HG03575 (cell line): ENCODE measurements around the gene RXFP4.
"Not testable (repeated sequence)": the region's sequence is repeated elsewhere in the genome, so short reads cannot be mapped to it uniquely, and the experiment has no call there.

Experiments
- ATAC-seq: cut with Tn5 transposase; IDR thresholded peaks from one replicate; pipeline ENCODE4 v1.9.1; 2021; ENCODE audit not compliant: unreplicated experiment, insufficient number of reproducible peaks, low FRiP score; ENCODE audit errors: extremely low read depth

The RXFP4 gene, protein sequence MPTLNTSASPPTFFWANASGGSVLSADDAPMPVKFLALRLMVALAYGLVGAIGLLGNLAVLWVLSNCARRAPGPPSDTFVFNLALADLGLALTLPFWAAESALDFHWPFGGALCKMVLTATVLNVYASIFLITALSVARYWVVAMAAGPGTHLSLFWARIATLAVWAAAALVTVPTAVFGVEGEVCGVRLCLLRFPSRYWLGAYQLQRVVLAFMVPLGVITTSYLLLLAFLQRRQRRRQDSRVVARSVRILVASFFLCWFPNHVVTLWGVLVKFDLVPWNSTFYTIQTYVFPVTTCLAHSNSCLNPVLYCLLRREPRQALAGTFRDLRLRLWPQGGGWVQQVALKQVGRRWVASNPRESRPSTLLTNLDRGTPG

DNA sequence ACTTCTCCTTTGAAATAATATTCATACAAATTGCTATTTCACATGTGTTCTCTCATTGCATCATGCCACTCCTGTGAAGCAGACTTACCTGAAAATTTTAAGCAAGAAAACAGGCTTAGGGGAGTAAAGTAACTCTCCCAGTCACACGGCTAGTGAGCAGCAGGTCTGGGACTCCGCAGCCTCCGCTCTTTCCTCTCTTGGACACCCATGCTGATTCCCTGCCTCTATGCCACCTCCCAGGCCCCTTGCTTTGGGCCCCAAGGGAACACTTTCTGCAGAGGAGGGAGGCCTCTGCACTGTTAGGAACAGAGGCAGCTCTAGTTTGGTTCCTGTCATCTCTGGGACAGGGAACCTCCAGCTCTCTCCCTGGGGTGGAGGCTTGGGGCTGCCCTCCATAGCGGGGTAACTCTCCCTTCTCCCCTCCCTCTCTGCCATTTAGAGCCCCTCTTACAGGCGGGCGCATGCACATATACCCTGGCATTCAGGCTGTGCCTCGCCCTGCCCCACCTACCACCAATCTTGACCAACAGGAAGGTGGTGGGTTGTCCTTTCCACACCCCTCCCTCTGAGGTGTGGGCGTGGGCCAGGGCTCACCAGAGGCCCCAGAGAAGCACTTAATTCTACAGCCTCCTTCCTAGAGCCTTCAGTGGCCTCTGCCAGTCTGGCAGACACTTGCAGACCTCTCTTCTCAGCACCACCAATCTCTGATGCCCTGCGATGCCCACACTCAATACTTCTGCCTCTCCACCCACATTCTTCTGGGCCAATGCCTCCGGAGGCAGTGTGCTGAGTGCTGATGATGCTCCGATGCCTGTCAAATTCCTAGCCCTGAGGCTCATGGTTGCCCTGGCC lies at the start of gene RXFP4:
Gene RXFP4, plus strand, starts transcription at position 646 of the 852 bp plus-strand sequence. Its CDS starts 72 bp downstream, at position 718.
- ATAC-seq, result no peak

DNA sequence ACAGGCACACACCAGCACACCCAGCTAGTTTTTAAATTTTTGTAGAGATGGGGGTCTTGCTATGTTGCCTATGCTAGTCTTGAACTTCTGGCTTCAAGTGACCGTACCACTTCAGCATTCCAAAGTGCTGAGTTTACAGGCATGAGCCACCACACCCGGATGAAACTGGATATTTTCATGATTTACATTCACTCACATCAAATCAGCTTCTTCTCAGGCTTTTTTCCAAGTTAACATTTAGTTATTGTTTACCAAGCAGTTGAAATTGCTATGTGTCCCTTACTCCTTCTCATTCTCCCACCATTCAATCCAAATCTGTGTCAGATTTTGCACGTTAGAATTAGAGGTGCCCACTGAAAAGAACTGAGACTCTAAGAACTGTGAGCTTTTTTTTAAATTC lies 48.6 kb upstream of the RXFP4 start:
- no peak for ATAC-seq

DNA sequence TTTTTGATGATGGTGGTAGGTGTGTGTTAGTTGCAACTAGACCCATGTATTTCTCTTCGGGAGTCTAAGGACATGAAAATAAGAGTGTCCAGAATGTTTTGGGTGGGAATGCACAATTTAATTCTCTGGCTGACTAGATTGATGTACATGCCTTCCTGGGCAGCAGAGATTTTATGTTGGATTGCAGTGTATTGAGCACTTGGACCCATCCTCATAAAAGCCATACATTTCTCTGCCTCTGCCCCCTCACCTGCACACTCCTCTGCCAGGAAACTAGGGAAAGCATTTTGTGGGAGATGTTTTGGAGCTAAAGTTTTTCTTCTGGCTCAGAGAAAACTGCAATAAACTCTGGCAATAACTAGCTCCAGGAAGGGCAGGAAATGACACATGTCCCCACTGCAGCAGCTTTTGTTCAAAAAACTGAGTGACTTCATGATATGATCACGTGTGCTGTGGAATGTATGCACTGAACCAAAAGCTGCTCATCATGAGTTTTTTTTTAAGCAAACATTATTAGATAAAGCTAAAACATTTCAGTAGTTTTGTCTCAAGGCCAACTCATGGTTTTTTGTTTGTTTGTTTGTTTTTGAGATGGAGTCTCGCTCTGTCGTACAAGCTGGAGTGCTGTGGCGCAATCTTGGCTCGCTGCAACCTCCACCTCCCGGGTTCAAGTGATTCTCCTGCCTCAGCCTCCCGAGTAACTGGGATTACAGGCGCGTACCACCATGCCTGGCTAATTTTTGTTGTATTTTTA lies 47.9 kb upstream of the RXFP4 start:
- no peak for ATAC-seq

DNA sequence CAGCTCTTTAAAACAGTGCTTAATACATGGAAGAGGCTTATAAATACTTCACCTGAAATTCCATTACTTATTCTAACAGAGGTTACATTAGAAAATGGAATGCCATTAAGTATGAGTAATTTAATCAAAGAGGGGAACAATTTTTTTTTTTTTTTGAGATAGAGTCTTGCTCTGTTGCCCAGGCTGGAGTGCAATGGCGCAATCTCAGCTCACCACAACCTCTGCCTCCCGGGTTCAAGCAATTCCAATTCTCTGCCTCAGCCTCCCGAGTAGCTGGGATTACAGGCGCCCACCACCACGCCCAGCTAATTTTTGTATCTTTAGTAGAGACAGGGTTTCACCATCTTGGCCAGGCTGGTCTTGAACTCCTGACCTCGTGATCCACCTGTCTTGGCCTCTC lies 45.8 kb upstream of the RXFP4 start:
- ATAC-seq, result not testable (repeated sequence)

DNA sequence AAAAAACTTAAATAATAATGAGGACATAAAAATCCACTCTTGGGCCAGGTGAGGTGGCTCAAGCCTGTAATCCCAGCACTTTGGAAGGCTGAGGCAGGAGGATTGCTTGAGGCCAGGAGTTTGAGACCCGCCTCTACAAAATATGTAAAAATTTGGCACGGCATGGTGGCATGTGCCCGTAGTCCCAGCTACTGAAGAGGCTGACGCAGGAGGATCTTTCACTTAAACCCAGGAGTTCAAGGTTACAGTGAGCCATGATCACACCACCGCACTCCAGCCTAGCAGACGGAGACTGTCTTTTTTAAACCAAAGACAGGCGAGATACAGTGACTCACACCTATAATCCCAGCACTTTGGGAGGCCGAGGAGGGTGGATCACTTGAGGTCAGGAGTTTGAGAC lies 45.0 kb upstream of the RXFP4 start:
- not testable (repeated sequence) for ATAC-seq

DNA sequence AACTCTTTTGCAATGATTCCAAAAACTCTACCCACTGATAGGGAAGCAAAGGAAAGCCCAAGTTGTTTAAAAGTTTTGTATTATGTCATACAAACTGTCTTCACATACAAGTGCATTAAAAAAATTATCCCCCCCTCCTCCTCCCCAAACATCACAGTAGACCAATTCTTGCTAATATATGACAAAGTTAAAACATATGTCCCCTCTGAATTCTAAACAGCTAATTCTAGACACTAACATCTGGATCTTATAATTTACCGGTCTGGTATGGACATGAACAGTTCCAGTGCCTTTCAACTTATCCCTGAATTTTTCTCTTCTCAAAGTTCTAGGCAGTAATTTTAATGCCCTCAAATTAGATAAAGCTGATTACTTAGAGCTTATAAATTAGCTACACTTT lies 43.7 kb upstream of the RXFP4 start:
- no peak for ATAC-seq

DNA sequence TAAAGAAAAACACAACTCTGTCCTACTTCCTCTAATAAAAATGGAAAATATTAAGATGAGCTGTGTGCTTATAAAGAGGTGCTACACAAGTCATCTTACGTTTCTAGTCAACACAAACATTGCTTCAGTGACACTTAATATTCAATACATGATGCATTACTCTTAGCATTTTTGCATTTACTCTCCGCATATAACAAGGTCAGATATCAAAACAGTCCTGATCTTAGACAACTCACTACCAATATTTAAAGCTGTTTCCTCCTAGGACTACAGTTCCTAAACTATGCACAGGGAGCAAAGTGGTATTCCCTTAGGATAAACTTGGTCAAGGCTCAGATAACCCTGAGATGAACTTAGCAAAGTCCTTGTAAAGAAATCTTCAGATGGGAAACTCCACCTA lies 42.5 kb upstream of the RXFP4 start:
- no peak for ATAC-seq

DNA sequence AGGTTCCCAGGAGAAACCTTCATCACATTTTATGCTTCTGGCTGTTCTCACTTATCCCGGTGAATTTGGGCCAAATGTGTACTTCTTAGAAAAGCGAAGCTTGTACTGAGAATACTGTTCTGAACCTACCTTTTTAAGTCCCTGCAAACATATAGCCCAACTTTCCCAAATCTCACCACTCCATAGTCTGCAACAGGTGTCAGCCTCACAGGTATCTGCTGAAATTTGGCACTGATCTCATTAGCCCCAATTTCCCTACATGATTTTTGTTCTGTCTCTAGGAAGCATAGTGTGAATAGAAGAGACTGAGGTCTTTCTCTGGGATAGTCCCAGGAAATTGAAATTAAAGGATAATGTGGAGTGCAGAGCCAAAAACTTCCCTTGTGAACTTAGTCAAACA lies 41.8 kb upstream of the RXFP4 start:
- no peak for ATAC-seq

DNA sequence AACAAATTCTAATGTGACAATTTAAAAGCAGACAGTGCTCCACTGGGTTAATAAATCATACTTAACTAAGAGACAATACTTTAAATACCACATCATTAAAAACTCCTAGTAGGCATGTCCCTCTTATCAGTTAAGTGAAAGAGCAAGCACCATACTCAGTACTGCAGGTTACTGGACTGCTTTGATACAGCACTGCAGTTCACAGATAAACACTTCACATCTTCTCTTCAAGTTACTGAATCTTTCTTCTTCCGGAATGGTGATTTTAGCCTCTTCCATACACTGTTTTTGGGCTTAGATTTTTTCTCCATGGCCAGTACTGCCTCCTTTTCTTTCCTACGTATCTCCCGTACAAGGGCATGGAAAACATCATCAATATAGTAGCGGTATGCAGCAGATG lies 41.3 kb upstream of the RXFP4 start:
- no peak for ATAC-seq

DNA sequence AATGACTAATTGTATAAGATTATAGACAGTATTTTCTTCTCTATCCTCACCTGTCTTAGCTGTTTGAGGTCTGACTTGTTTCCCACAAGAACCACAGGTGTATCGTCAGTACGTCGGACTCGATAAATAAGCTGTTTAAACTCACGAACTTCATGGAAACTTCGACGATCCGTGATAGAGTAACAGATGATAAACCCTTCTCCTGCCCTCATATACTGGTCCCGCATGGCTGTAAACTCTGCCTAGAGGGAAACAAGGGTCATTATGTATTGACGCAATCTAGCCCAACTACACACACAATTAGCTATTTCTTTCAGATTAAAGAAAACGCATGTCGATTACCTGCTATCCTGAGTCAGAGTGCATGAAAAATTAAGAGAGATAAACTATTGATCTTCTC lies 37.2 kb upstream of the RXFP4 start:
- ATAC-seq, result no peak

DNA sequence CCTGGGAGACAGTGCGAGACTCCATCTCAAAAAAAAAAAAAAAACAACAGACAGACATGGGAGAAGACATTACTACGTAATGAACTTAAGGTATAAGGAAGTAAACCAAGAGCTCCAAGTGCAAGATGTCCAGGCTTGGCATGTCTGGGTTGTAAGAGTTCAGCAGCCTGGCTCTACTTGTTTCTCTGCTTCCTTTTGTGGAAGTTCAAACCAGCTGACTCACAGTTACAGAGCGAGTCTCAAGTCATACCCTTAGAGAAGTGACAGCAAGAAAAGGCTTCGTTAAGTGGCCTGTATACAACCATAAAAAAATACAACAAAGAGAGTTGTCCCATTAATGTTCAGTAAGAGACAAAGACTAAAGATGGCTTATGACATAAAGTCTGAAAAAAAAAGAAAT lies 31.5 kb upstream of the RXFP4 start:
- no peak for ATAC-seq

DNA sequence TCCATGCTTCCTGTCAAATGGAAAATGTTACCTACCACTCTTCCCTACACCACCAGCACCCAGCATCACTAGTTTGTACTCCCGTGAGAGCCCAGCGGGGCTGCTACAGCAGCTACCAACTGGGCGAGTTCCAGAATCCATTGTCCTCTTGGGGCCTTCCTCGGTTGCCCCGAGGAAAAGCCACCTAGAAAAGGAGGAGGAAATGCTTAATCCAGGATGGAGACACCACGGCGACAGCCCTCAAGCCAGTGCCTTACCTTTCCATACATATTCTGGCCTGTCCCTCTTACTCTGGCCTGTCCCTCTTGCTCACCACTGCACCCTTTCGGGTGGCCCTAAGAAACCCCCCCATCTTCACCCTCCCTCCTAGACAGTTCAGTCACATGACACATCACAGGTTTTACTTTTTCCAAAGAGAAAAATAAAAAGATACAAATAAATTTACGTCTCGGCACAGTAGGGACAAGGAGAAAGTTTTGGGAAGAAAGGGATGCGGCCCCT lies 30.8 kb upstream of the RXFP4 start:
- no peak for ATAC-seq

DNA sequence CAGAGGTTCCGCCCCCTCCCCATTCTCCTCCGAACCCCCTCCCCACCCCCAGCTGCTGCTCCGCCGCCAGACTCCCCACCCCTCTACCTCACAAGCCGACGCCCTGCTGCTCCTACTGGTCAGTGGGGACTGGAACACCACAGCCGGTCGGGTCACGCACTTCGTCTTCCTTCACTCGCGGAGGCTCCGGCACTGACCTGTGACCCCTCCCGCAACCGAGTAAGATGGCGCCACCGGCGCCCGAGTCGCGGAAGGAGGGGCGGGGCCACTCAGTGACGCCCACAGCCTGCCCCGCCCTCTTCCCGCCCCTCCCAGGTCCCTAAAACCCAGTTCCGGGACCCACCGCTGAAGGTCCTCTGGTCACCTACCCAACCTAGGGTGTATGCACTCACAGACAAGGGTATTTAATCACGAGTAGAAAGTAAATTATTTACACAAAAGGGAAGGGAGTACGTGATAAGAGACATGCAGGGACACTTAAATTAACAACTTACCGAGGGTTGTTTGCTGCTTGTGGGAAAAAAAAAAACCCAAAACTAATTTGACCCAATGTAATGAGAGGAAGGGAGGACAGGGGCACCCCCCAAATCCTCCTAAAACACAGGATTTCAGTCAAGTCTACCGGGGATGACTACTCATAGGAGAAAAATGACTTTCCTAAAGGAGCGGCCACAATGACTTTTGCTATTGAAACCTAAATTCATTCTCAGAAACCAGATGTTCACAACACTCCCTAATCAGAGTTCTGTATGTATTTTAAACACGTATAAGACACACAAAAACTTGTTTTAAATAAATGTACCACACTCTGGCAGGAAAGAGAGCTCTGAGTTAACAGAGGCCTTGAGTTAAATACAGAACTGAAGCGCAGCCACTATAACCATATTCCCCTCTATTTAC lies 30.0 kb upstream of the RXFP4 start, which contains the start of gene RIT1:
Gene RIT1, minus strand, starts transcription at position 194 of the 900 bp plus-strand sequence. CDS start 588 bp downstream, outside the sequence.
- no peak for ATAC-seq

DNA sequence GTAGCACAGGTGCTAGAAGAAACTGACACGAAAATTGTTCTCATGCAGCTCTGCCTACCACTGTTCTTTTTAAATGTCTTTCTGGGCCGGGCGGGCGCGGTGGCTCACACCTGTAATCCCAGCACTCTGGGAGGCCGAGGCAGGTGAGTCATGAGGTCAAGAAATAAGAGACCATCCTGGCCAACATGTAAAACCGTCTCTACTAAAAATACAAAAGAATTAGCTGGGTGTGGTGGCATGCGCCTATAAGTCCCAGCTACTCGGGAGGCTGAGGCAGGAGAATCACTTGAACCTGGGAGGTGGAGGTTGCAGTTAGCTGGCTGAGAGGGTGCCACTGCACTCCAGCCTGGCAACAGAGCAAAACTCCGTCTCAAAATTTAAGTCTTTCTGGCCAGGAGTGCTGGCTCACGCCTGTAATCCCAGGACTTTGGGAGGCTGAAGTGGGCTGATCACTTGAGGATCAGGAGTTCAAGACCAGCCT lies 29.3 kb upstream of the RXFP4 start:
- ATAC-seq, result no peak

DNA sequence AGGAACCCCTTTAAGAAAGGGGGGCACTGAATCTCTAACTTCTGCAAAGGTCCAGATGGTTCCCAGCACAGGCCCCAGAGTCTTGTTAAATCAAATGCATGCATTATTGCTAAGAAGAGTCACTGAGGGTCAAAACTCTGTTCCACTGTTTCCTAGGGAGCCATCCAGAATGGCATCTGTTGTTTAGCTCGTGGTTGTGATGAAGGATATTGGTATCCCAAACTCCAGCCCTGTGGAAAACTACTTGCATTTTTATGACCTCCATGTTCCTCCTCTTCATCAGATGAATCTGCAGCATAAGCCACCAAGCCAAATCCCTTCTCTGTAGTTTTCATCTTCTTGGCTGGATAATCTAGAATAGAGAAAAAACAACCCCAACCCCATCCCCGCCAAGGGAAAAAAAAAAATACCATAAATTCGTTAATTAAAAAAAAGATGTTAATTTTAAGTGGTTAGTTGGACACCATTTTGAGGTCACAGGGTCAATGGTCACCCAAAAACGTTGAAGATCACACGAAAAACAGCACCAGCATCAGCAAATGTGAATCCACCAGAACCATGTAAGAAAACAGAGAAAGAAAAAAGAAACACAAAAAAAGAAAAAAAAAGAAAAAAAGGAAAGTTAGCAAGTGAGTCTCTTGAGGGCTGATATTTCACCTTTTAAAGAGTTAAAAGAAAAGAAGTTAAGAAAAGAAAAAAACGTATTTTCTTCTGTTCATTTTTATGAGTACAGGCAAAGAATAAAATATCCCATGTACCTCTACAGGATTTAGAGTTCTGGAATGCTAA lies 27.3 kb upstream of the RXFP4 start:
- ATAC-seq, result no peak

DNA sequence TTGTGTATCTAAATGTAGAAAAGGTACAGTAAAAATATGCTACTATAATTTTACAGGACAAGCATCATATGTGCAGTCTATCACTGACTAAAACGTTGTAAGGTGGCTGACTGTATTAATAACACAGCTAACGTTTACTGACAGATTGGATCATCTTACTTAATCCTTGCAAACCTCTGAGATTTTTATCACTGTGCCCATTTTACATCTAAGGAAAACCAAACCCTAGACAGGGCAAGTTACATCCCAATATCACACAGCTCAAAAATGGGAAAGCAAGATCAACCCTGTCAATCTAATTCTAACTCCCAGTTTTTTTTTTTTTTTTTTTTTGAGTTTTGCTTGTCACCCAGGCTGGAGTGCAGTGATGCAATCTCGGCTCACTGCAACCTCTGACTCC lies 22.8 kb upstream of the RXFP4 start:
- ATAC-seq, result no peak

DNA sequence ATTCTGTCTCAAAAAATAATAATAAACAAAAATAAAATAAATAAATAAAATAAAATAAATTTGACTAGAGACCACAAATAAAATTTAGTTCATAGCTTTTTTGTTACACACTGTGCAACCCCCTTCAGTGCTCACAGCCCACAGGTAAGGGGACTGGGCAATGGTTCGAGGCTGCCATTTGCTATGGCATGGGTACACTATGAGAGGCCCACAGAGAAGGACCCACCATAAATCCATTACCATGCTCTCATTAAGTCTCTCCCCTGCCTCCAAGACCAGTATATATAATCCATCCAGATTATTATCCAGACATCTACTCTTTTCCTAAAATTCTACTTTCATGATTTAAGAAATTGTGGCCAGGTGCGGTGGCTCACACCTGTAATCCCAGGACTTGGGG lies 21.6 kb upstream of the RXFP4 start:
- no peak for ATAC-seq
